Endothelial cell of umbilical vein (primary cell): ENCODE measurements around the gene CCN5. TPM values are rescaled to one million over a fixed set of nuclear protein-coding genes. Genes with fewer than 3 reads are reported as not detected.

Source experiments
- BruUV-seq: library from RNA; stranded (reverse); fragments of 400-500 nt; replicated peaks from 2 replicates; lab custom pipeline; 2021; lab: Mats Ljungman, UMichigan
- CTCF ChIA-PET: fragments of 300-600, 350-600 bp; sonication (Branson Sonifier 250); formaldehyde crosslinking; loops from one replicate; lab custom pipeline; 2021; ENCODE audit warnings: antibody characterized with exemption, inconsistent platforms; lab: Charles Lee
- POLR2A ChIA-PET: fragments of 300-600, 350-600 bp; sonication (Branson Sonifier 250); formaldehyde crosslinking; loops from one replicate; lab custom pipeline; 2021; ENCODE audit warnings: antibody characterized with exemption, inconsistent platforms; lab: Charles Lee
- DNase-seq: peaks from one replicate; pipeline ENCODE4 v3.0.0-alpha.2; 2011; ENCODE audit warnings: low read depth, low spot score
- FAIRE-seq: peaks from 2 replicates; lab custom pipeline; 2011; peaks lifted over from hg19 to GRCh38; lab: Jason Lieb, UNC
- H2AFZ ChIP-seq: 2 replicates; pipeline ENCODE4 v1.6.0; 2012; ENCODE audit warnings: low read depth, low read length, control low read depth, inconsistent platforms
- H3K27ac ChIP-seq: 2 replicates; pipeline ENCODE4 v1.5.1; 2011; ENCODE audit warnings: low read depth, mild to moderate bottlenecking, control low read depth, low read length, moderate library complexity; ENCODE audit not compliant: insufficient read depth
- H3K27me3 ChIP-seq, 2 experiments: 2 replicates each; pipeline versions ENCODE4 v1.6.0 to v1.6.1; 2011; ENCODE audit warnings: low read length in 2 of 2, mixed read lengths in 1 of 2; ENCODE audit not compliant: control insufficient read depth in 2 of 2, insufficient read depth in 2 of 2
- H3K36me3 ChIP-seq, 2 experiments: 2 replicates in 1 of 2; 3 replicates in 1 of 2; pipeline ENCODE4 v1.5.1; 2011; ENCODE audit warnings: low read length in 2 of 2, mild to moderate bottlenecking in 1 of 2, moderate library complexity in 1 of 2; ENCODE audit not compliant: control insufficient read depth in 2 of 2, insufficient read depth in 2 of 2; ENCODE audit errors: extremely low read depth in 1 of 2
- H3K4me1 ChIP-seq: 3 replicates; pipeline ENCODE4 v1.5.1; 2011; ENCODE audit warnings: mild to moderate bottlenecking, low read length; ENCODE audit not compliant: control insufficient read depth, insufficient read depth; ENCODE audit errors: extremely low read depth
- H3K4me2 ChIP-seq: 2 replicates; pipeline ENCODE4 v1.6.1; 2011; ENCODE audit warnings: low read length, control low read depth, mixed read lengths; ENCODE audit not compliant: insufficient read depth
- H3K4me3 ChIP-seq, 3 experiments: fragments of 200-600 bp in 1 of 3; sonication (generic), shearing (Covaris generic) in 1 of 3; replicated peaks in 1 of 3; 2 replicates each; pipeline ENCODE4 v1.5.1; 2011 to 2016; ENCODE audit warnings: control low read depth in 3 of 3, low read length in 3 of 3, mild to moderate bottlenecking in 2 of 3, inconsistent platforms in 1 of 3, low read depth in 1 of 3, moderate library complexity in 1 of 3; ENCODE audit not compliant: insufficient read depth in 1 of 3
- H3K79me2 ChIP-seq: 2 replicates; pipeline ENCODE4 v1.6.0; 2012; ENCODE audit warnings: low read length, inconsistent platforms; ENCODE audit not compliant: control insufficient read depth, insufficient read depth
- H3K9ac ChIP-seq: replicated peaks from 2 replicates; pipeline ENCODE3; 2011; ENCODE audit warnings: low read length, control low read depth; ENCODE audit not compliant: insufficient read depth; ENCODE audit errors: extremely low read depth
- H3K9me1 ChIP-seq: replicated peaks from 3 replicates; pipeline ENCODE4 v1.6.0; 2011; ENCODE audit warnings: mild to moderate bottlenecking, low read length; ENCODE audit not compliant: control insufficient read depth, insufficient read depth; ENCODE audit errors: extremely low read depth
- H3K9me3 ChIP-seq: replicated peaks from 2 replicates; pipeline ENCODE4 v1.5.1; 2012; ENCODE audit warnings: low read length, inconsistent platforms; ENCODE audit not compliant: control insufficient read depth, insufficient read depth
- H4K20me1 ChIP-seq: replicated peaks from 2 replicates; pipeline ENCODE3; 2011; ENCODE audit warnings: mild to moderate bottlenecking, low read length; ENCODE audit not compliant: control insufficient read depth, insufficient read depth; ENCODE audit errors: extremely low read depth
- EZH2 ChIP-seq: IDR thresholded peaks from 2 replicates; pipeline ENCODE4 v1.6.1; 2012; ENCODE audit warnings: borderline replicate concordance, low read depth, mild to moderate bottlenecking, moderate library complexity, low read length, inconsistent platforms; ENCODE audit not compliant: severe bottlenecking
- FOS ChIP-seq: IDR thresholded peaks from 2 replicates; pipeline ENCODE4 v1.6.1; 2011; ENCODE audit warnings: mild to moderate bottlenecking, low read length, moderate library complexity, borderline replicate concordance; ENCODE audit not compliant: insufficient read depth
- GATA2 ChIP-seq: IDR thresholded peaks from 2 replicates; pipeline ENCODE4 v1.7.0; 2011; ENCODE audit warnings: low read depth, mild to moderate bottlenecking, moderate library complexity, mixed read lengths, low read length; ENCODE audit not compliant: insufficient read length, insufficient read depth
- JUN ChIP-seq: IDR thresholded peaks from 2 replicates; pipeline ENCODE4 v1.6.1; 2011; ENCODE audit warnings: borderline replicate concordance, low read depth; ENCODE audit not compliant: insufficient read length, insufficient read depth
- MYC ChIP-seq: IDR thresholded peaks from one replicate; pipeline ENCODE4 v1.6.1; 2011; ENCODE audit warnings: mild to moderate bottlenecking, low read depth, low read length
- POLR2A ChIP-seq: IDR thresholded peaks from 2 replicates; pipeline ENCODE4 v1.6.1; 2012; ENCODE audit warnings: low read depth, mild to moderate bottlenecking, control low read depth, low read length
- POLR2AphosphoS5 ChIP-seq: IDR thresholded peaks from 2 replicates; pipeline ENCODE4 v1.6.1; 2012; ENCODE audit warnings: low read depth, mild to moderate bottlenecking, control low read depth, low read length, moderate library complexity; ENCODE audit not compliant: insufficient read depth
- dilution Hi-C: fragments of 300-500 bp; cut with MboI; formaldehyde crosslinking; loops from one replicate; pipeline ENCODE4 v1.15.0; 2019; ENCODE audit warnings: low sequenced_read_pairs; ENCODE audit not compliant: extremely low pct_ligation_motif_present
- intact Hi-C: fragments of 100-400 bp; cut with micrococcal nuclease; formaldehyde crosslinking; loops from one replicate; pipeline ENCODE4 v1.10.0; 2022
- polyA plus RNA-seq, 4 experiments: library from polyadenylated mRNA; depleted of rRNA in 3 of 4; stranded (reverse) in 3 of 4; unstranded in 1 of 4; fragments of >200 nt; gene quantifications; 2 replicates each; pipeline versions ENCODE4 v1.2.1 to v1.2.3, GENCODE V29; 2011 to 2012; ENCODE audit warnings: missing spikeins in 1 of 4
- total RNA-seq: library from RNA; stranded (reverse); gene quantifications from 2 replicates; pipeline ENCODE4 v1.2.3, GENCODE V29; 2021
- TF ChIP-seq, protein P1 (sequence below), 2 donors: IDR thresholded peaks; 1 replicate in 1 of 2; 2 replicates in 1 of 2; pipeline ENCODE4 v1.5.1; 2011; ENCODE audit warnings: low read length in 2 of 2, mild to moderate bottlenecking in 2 of 2, moderate library complexity in 2 of 2, control low read depth in 1 of 2, inconsistent platforms in 1 of 2, low read depth in 1 of 2; ENCODE audit not compliant: insufficient read depth in 1 of 2; ENCODE audit errors: extremely low read depth in 1 of 2
- TF ChIP-seq, protein P2 (sequence below): IDR thresholded peaks from 2 replicates; pipeline ENCODE4 v1.6.1; 2011; ENCODE audit not compliant: insufficient read depth, insufficient read length

CCN5 gene
- total and polyA plus RNA-seq, 2 donors (not counting 3 experiments of a cell fraction or from before 2014, with no cell fraction given), result 0.03 TPM; not detected in 1

DNA sequence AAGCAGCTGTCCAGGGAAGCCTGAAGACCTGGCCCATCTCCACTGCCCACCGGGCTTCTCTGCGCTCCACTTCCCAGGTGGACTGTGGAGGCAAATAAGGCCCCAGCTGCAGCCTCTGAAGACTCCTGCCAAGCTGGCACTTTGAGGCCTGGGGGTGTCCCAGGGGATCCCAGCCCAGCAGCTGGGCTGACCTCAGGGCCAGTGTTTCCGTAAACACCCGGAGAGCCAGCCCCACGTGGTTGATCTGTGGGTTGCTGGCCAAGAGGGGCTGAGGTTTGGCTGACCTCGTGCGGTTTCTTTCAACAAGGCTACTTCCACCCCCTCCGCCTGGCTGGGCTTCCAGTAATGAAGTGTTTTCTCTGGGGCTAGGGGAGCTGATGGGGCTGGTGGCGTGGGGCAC is 12.4 kb upstream of the CCN5 start:
- TF ChIP-seq POLR2AphosphoS5 (peak; percentile 52), MYC (no peak), JUN (no peak), EZH2 (no peak), GATA2 (no peak), POLR2A (no peak), FOS (no peak)
- TF ChIP-seq, protein P1, sequence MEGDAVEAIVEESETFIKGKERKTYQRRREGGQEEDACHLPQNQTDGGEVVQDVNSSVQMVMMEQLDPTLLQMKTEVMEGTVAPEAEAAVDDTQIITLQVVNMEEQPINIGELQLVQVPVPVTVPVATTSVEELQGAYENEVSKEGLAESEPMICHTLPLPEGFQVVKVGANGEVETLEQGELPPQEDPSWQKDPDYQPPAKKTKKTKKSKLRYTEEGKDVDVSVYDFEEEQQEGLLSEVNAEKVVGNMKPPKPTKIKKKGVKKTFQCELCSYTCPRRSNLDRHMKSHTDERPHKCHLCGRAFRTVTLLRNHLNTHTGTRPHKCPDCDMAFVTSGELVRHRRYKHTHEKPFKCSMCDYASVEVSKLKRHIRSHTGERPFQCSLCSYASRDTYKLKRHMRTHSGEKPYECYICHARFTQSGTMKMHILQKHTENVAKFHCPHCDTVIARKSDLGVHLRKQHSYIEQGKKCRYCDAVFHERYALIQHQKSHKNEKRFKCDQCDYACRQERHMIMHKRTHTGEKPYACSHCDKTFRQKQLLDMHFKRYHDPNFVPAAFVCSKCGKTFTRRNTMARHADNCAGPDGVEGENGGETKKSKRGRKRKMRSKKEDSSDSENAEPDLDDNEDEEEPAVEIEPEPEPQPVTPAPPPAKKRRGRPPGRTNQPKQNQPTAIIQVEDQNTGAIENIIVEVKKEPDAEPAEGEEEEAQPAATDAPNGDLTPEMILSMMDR (IDR thresholded peaks at IDR 0.05; ENCODE audit: extremely low read depth in 1 of 2, insufficient read depth in 1 of 2, low read depth in 1 of 2, low read length in 2 of 2), result no peak
- TF ChIP-seq, protein P2, sequence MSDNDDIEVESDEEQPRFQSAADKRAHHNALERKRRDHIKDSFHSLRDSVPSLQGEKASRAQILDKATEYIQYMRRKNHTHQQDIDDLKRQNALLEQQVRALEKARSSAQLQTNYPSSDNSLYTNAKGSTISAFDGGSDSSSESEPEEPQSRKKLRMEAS, result peak; percentile 92
- ChIA-PET POLR2A (interaction anchor here (1.0 kb wide), 1 partner anchor 11 kb away, joined by 3 read pairs; no protein-coding TSS in a partner anchor), CTCF (interaction anchor here (1.0 to 2.5 kb wide), 9 partner anchors 9 to 41 kb away, joined by 3 to 11 read pairs (median 5); partner anchors contain the start of gene CCN5)
- FAIRE-seq (peak; percentile 33), DNase-seq (peak; percentile 94)
- BruUV-seq, result no TSS peak
- peak overlapping the region; percentile 9 for H2AFZ ChIP-seq
- no peaks in the 10 kb centered on the region for H4K20me1 ChIP-seq
- no peaks in the 10 kb centered on the region for H3K36me3 ChIP-seq
- no peak overlapping the region for H3K9ac ChIP-seq
- dilution Hi-C loops (no loop called here), intact Hi-C loops (loop anchor here (1.0 kb wide), 1 partner anchor 7 kb away; no protein-coding TSS in a partner anchor)
- H3K27ac ChIP-seq, result no peak overlapping the region
- H3K4me1 ChIP-seq, result peaks cover 13% of the 10 kb centered on the region
- H3K9me3 ChIP-seq, result no peaks in the 10 kb centered on the region
- H3K4me2 ChIP-seq, result no peak overlapping the region
- H3K27me3 ChIP-seq, result no peaks in the 10 kb centered on the region
- no peaks in the 10 kb centered on the region for H3K9me1 ChIP-seq
- no peak overlapping the region for H3K4me3 ChIP-seq
- H3K79me2 ChIP-seq, result no peaks in the 10 kb centered on the region
